NCI-H345 (cell line): ENCODE measurements around the gene SPATS2L.

Source experiments
- DNase-seq: peaks from one replicate; lab custom pipeline; 2025; lab: John Stamatoyannopoulos, UW

SPATS2L gene

DNA sequence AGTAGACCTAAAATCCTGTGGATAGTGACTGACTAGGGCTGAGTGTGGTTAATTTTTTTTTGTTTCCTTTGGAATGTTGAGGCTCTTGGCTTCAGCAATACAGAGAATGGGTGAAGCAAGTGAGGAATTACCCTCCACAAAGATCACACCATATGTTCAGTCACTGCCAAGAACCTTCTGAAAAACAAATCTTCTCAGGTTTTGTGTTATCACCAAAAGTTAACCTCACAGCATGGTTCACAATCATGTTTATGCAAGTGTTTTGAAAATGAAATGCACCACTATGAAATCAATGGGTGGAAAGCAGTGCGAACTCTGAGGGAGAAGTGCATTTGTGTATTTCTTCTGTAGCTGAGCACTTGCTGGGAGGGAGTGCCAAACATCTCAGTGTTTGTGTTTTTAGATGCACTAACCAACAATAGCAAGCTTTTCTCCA is 44.4 kb downstream of the SPATS2L start:
- no peak for DNase-seq

- no peak for DNase-seq
Measured at GRCh38 chr2:200351815-200352214, 45.3 kb downstream of the SPATS2L start.

DNA sequence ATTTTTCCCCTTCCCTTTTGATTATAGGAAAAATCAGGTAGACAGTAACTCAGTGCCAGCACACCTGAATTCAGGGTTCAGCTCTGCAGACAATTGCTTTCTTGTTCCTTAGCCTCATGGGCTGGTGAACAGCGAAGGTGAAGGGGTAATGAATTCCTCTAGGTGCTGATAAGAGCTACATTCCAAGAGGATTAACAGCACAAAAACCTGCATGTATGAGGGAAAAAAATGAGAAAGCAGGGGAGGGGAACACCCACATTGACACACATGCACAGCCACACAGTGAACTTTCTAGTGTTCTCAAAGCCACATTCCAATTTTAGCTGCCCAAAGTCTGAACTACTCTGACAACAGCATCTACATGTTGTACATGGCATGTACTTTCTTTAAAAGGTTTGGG is 46.1 kb downstream of the SPATS2L start:
- DNase-seq = no peak

DNA sequence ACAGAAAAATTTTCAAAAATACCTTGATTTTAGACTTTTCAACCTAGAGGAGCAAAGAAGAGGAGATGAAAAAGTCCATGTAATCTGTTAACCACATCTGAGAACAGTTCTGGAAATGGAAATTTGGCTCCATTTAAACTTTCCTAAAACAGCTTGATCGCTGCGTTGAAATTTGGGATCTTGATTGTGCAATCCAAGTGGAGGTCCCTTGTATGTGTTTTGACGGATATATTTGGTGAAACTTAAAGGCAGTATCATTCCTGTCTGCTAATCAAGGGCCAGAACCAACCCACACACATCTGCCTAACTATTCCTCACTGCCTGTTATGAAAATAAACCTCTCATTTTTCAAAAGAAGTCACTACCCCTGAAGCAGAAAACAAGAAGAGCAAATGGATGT is 46.6 kb downstream of the SPATS2L start:
- no peak for DNase-seq

DNA sequence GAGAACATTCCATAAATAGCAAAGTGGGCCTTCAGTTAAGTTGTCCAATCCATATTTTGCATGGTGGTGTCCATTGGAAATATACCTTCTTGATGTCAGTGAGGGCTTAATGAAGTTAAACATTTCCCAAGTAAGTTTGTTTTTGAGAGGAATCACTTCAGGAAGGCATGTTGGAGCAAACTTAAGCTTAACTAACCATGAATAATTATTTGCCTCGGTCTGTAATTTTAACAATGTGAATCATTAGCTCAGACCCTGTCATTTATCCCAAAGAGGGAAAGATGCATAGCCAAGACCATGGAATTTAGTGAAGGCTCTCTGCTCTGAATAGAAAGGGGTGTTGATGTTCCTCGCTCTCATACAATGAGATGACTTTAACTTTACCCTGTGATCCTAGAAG is 47.4 kb downstream of the SPATS2L start:
- no peak for DNase-seq

DNA sequence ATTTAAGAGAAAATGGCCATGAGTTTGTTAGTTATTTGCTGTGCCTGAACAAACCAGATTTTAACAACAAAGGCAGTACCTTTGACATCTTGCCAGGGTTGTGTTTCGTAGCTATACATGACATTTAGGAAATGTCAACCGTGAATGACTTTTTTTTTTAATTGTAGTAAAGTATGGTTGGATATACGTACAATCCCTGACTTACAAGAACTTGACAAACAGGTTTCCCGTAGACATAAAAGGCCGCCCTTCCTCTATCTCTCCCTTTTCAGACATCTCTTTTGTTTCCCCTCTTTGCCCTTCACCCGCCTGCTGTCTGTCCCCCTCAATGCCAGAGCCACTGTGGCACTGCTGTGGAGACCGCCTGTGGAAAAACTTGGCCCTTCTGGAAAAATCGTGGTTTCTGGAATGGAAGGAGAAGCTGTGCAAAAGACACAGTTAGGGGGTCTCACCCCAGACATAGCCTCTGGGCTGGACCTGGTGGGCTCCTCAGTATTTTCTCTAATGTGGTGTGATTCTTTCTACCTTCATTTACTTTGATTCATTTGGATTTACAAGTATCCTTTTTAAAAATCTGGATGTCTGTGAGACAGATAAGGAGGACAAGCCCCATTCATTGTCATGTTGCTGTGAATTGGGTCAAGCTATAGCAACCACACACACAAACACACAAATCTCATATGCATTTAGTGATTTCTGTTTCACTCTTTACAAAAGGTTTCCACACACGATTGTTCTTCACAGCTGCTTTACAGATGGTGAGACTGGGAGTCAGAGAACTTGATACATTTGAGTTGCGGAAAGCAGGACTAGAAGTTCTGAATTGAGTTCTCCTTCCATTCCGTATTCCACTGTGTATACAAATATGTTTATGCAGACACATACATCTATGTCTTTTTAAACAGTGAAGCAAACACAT is 48.6 kb downstream of the SPATS2L start:
- DNase-seq = peak; percentile 87

DNA sequence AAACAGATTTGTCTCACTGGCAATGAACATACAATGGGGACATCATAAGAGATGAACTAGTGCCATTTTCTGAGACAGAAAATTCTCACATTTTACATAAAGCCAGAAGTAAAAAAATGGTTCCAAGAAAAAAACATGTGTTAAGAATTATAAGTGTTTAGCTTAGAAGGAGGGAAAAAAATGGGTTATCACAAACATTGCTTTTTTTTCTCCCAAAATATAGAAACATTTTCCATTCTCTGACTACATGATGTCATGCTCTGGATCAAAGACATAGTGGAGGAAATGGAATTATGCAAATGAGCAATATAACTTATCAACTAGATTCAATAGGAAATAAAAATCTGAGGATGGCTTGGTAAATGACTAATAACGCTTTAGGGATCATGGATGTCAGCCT is 49.8 kb downstream of the SPATS2L start:
- no peak for DNase-seq

DNA sequence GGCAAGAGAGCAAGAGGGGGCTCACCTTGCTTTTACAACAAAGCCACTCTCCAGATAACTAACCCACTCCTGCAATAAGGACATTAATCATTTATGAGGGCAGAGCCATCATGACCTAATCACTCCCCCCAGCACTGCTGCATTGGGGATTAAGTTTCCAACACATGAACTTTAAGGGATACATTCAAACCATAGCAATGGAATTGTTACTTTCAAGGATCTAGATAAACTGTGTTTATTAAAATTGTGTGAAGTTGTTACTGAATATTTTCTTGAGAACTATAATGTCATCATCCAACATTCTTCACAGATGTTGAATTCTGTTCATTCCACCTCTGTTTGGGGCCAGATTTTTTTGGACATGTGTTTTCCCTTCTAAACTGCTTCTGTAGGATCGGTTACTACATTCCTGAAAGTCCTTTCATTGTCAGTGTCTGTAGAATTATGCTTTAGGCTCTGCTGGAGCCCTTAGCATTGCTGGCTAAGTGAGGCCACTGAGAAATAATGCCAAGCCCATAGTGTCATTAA is 50.4 kb downstream of the SPATS2L start:
- no peak for DNase-seq

DNA sequence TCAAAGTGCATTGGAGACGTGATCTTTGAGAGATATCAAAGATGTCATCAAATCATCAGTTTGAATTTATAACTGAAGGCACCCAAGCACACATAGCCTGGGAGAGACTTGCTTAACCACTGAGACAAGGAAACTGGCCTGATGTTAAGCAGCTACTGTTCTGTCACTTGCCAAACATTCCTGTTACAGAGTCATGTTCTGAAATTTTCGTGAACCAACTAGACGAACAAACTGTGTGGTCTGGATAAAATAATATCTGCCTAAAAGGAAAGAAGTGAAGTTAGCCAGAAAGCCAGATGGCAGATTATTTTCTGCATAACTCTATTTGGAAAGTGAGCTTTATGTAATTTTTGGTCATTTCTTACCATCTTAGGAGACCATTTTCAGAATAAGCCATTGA is 51.4 kb downstream of the SPATS2L start:
- DNase-seq = no peak

DNA sequence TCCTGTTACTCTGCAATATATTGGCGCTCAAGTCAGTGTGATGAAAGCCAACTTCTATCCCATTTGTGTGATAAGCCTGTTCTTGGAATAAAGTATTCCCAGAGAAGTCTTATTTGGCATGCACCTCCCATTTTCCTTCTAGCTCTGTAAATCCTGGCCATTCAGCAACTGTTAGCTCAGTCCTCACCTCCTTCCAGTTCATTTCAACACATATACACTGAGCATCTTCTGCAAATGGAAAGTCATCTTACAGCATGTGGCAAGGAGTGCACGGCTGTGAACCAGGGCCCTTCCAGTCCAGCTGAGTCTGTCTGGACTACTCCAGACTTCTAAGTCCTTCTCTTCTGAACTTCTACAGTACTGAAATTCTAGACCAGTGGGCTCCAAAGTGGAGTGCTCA is 53.1 kb downstream of the SPATS2L start:
- no peak for DNase-seq

DNA sequence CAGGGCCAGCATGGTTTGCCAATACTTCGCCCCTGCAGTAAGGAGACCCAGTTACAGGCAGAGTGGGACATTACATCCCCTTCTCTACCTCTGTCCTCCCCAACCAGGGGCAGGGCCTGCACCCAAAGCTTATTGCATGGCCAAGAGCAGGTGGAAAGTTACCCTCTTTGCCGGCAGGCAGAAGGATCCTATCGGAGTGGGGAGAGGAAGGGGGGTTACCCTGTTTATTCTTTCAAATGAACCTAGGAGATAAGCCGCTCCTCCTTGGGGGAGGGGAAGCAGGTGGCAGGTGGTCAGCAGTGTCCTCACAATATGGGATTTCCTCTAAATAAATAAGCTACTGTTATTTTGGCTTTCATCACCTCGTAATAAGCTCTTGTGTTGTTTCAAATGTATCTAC is 53.9 kb downstream of the SPATS2L start:
- peak; percentile 74 for DNase-seq

GRCh38 chr2:200362202-200362917 is 55.9 kb downstream of the SPATS2L start:
- no peak for DNase-seq

- no peak for DNase-seq
Measured at GRCh38 chr2:200363279-200363678, 56.8 kb downstream of the SPATS2L start.

- DNase-seq = no peak
Measured at GRCh38 chr2:200364142-200364541, 57.6 kb downstream of the SPATS2L start.

GRCh38 chr2:200364620-200365019 is 58.1 kb downstream of the SPATS2L start:
- no peak for DNase-seq

GRCh38 chr2:200365209-200365608 is 58.7 kb downstream of the SPATS2L start:
- no peak for DNase-seq

DNA sequence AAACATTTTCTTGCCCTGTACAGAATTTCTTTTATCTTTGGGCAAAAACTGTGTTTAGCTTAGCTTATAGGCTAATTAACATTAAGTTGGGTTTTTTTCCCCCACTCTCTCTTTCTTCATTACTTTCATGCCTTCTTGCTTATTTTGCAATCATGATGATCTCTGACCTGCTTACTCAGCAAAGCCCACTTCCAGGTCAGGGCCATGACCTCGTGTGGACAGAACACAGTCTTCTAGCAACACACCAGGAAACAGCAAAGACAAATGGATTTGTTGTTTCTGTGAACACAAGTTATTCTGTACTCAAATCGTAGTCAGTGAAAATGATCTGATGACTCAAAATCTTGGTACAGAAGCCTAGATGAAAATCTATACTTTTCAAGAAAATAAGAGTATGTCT is 60.7 kb downstream of the SPATS2L start:
- DNase-seq = no peak

DNA sequence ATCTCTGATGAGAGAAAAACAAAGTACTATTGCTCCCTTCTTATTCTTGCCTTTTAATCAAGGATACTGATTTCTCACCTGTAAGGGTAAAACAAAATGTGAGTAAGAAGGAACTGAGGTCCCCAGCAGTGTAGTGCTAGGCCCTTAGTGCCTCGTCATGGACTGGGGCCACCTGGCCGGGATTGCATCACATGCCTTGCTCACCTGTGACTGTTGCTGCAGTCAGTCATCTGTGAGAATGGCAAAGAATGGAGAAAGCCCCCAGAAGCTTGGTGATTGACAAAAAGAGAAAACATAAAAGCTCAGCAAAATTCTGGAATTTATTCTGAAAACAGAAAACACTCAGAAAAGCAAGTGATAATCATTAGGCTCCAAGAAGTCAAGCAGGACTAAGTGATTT is 63.4 kb downstream of the SPATS2L start:
- no peak for DNase-seq

DNA sequence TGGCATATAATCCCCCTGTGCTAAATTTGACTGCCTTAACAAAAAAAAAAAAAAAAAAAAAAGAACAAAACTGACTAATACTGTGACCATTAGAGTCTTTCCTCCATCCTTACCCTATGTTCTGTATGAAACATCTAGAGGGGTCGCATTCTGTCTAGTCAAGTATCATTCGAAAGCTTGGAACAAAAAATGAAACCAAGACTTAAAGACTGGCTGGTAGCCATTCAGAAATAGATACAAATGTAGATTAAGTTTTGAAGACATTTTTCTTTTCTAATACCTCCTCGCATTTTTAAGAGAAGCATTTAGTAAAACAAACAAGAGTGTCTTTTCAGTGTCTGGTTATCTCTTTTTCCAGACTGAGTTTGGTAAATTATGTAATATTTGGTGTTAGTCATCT is 66.7 kb downstream of the SPATS2L start:
- no peak for DNase-seq

DNA sequence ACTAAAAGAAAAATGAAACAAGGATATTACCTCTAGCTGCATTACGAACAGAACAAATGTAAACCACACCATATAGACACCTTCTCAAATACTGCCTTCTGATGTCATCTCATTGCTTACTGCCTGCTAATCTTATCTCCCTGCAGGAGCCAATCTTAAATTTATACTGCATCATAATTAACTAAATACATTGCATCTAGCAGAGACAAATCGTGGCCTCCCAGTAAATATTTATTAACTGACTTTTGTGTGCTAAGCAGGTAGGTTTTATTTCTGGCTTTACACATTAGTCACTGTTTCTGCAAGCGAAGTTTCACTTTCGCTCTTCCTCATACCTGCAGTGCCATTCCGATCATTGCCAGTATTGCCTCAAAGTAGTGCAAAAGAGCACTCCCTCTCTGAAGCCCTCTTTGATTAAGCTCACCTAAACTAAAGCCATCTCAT is 67.5 kb downstream of the SPATS2L start:
- no peak for DNase-seq

DNA sequence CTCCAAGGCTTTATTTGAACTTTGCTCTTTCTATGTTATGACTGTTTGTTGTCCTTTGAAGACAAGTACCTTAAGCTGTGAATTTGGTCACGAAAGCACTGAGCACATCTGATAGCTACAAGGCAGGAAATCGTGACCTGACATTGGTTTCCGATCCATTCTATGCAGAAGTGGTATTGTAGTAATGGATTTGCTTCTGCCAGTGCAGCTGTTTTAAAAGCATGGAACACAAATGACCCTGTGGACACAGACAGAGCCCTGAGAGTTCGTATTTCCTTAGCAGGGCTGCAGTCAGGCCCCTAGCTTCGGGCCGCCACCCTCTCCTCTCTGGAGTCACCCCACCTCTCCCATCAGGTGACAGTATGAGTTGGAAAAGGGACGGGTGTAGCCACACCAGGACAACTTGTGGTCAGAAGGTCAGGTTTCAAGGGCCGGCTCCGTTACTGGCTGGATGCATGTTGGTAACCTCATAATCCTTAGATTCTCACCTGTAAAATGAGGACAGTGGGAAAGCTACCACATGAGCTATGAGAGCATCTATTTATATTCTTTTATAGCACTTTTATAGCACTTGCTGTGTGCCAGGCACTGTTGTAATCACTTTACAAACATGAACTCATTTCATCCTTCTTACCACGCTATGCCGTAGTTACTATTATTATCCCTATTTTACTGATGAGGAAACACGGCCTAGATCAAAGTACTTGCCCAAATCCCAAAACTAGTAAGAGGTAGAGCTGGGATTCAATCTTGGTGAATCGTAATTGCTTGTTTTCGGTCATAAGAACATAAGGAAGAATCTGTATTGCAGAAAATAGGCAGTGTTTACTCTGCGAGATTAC is 70.2 kb downstream of the SPATS2L start:
- no peak for DNase-seq
